Posterior cingulate gyrus (tissue), 11 donors: ENCODE data around the gene DDIT4L.
"Not testable (repeated sequence)": the region's sequence is repeated elsewhere in the genome, so short reads cannot be mapped to it uniquely, and the experiment has no call there.

Experiments
- DNase-seq, 10 donors: peaks; one replicate each; pipeline versions ENCODE4 v3.0.0 to v3.0.0-alpha.2; 2020 to 2021; ENCODE audit warnings: mixed read lengths in 3 of 10
- intact Hi-C: fragments of 100-400 bp; cut with DNase I; formaldehyde crosslinking; loops from one replicate; pipeline ENCODE4 v1.15.1; 2023

Gene DDIT4L

DNA sequence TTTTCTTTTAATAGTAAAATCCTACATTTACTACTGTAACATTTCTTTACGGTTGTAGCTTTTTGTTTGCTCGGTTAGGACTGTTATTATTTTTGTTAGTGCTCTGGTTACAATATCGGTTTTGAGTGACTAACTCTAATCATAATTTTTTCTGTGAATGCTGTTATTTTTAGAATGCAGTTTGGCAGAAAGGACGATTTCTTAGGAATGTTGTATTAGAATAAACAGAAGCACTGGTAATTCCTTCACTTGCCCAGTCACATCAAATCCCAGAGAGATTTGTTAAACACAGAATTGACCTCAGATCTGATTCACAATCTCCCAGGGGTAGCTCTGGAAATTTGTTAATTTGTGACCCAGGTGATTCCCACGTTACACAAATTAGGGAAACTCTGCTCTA is 21.7 kb downstream of the DDIT4L start:
- intact Hi-C loops = no loop called here
- DNase-seq = no peak

DNA sequence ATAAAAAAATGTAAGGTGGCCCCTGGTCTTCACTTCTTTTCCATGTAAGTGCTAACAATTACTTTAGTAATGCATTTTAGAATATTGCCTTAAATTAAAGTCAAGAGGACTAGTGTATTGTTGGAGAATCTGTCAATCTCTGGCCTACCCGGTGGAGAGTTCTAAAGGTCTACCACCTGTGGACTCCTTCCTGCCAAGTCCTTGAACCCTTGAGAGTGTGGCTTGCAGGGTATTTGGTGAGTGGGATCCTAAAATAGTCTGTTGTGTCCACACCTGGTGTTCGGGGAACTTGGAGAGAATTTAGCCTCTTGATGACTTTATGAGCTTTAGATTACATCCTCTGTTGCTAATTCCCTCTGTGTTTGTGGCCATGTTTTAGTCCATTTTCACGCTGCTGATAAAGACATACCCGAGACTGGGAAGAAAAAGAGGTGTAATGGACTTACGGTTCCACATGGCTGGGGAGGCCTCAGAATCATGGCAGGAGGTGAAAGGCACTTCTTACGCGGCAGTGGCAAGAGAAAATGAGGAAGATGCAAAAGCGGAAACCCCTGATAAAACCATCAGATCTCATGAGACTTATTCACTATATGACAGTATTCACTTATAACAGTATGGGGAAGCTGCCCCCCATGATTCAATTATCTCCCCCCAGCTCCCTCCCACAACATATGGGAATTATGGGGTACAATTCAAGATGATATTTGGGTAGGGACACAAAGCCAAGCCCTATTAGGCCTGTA is 23.8 kb downstream of the DDIT4L start:
- intact Hi-C loops = no loop called here
- no peak for DNase-seq

DNA sequence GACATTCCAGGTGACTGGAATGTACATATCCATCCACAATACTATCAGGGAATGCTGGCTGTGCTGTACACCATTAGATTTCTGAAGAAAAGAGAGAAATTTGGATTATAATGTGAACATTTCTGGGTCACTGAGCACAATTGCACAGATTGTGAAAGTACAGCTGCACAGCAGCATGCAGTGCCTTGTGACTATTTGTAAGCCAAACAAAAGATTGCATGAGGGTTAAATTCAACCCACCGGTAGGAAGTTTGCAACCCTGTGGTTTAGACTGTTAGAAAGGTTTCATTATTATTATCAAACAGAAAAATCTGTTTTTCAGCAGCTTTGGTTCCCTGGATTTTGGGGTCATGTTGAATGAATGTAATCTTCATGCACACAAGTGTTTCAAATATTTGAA is 24.5 kb downstream of the DDIT4L start:
- intact Hi-C loops = no loop called here
- no peak for DNase-seq

DNA sequence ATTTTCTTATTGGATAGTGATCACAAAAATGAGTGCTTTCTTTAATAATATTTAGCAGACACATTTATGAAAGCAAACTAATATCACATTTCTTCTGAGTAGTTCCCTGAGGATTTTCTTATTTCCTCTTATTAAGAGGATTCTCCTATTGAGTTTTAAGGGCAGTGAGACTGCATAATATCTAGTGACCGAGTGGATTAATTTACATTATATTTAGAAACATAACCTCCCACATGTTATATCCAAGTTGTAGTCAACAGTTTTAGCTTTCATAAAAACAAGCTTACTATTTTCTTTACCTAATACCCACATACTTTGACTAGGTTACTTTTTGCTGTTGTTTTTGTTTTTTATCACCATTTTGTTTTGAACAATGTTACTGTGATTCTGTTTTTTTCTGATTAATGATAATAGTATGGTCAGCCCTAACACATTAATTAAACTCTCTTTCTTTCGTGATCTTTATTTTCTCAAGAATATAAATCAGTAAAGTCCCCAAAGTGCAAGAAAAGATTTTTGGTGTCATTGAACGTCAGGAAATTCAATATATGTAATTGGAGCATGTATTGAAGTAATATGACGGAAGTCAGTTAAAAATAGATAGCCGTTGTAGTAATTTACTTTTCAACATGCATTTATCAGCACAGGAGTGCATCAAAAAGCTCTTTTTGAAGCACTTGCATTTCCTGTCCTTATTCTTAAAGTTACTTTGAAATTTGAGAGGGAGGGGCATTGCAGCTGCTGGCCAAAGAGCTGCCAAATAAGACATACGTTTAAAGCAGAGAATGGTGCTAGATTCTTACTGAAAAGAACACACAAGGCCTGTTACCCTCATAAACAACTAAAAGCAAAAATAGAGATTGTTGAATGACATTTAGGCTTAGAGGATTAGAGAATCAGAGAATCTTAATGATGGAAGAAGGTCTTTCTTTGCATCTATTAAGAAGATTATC is 25.2 kb downstream of the DDIT4L start:
- no peak for DNase-seq
- intact Hi-C loops = no loop called here

DNA sequence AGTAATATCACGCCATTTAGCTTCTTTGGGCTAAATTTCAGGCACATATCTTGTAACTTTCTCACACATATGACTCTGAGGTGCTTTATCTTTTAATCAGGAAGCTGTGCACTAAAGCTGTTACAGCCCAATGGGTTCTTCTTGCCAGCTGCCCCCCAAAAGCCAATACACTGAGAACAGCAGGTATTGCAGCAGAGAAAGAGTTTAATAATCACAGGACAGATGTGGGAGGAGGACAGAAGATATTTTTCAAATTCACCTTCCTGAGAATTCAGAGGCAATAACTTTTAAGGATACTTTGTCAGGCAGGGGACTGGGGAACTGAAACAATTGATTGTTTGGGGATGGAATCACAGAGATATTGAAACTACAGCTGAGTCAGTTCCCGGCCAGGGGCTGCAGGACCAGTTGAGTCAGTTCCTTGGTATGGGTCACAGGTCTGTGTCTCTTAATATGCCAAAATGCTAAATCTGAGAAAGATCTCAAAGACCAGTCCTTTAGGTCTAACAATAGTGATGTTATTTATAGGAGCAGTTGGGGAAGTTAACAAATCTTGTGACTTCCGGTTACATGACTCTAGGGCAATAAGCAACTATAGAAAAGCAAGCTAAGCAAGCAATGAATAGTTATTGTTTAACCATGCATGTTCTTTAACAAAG is 28.1 kb downstream of the DDIT4L start:
- intact Hi-C loops = no loop called here
- no peak for DNase-seq

DNA sequence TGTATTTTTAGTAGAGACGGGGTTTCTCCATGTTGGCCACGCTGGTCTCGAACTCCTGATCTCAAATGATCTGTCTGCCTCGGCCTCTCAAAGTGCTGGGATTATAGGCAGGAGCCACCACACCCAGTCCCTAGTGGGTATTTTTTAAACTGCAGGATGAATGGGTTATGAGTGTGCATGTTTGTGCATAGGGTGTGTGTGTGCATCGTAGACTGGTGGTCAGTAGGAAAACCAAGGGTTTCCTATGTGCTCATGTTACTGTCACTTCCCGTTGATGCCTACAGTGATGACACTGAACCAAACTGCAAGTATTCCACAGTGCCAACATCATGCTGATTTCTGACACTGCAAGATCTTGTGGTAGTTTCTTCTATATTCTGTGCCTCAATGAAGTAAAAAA is 41.1 kb downstream of the DDIT4L start:
- intact Hi-C loops = no loop called here
- DNase-seq = no peak

DNA sequence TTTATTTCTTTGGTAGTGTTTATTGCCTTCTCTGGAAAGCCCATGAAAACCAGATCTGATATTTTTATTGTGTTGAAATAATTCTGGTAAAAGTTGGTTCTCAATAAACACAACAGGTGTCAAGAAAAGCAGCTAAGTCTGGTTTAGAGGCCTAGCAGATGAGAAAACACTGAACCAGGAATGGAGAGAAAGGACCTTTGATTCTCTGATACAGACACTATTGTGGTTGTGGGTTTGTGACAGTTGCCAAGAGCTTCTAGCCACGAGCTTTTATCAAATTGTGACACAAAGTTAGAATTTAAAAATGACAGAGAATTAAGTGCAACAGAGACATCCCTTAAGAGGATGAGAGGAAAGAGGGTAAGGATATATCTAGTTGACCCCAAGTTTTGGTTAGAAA is 42.6 kb downstream of the DDIT4L start:
- intact Hi-C loops = no loop called here
- DNase-seq = no peak

DNA sequence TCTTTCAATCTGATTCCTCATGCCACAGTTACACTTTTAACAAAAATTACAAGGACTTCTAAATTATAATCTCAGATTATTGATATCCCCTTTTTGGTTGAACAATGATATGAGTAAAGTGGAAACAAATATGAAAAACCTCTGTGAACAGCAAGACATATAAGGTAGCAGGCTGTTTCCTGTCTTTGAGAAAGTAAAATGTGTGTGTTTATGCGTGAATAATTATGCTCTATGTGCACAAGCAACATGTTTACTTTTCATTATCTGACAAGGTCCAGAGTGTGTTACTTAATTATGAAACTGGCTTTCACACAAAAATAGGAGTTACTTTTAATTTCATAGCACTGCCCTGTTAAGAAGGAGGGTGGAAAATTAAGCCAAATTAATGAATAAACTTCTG is 43.1 kb downstream of the DDIT4L start:
- no peak for DNase-seq
- intact Hi-C loops = no loop called here

DNA sequence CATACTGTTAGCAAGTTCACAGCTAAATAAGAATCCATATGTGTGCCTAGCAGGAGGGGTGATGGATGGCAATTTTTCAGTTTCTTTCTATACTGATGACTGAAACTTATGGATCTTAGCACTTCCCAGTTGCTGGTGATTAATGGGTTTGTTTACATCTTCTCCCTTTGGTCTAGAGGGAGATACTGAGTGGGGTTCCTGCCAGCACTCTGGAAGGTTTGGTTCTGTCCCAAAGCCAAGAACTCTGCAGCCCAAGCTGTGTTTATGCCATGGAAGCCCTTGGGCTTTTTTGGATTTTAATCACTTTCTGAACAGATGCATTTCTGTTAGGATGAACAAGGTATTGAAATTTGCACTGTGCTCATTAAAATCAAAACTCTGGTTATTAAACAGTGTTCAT is 43.5 kb downstream of the DDIT4L start:
- no peak for DNase-seq
- intact Hi-C loops = no loop called here

DNA sequence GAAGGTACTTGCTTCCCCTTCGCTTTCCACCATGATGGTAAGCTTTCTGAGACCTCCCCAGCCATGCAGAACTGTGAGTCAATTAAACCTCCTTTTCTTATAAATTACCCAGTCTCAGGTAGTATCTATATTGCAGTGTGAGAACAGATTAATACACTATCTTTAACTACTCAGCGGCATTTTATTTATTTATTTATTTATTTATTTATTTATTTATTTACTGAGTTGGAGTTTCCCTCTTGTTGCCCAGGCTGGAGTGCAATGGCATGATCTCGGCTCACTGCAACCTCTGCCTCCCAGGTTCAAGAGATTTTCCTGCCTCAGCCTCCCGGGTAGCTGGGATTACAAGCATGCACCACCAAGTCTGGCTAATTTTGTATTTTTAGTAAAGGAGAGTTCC is 52.9 kb downstream of the DDIT4L start:
- DNase-seq, intact Hi-C loops: not testable (repeated sequence)
